ENCODE measurements around the gene ELOVL5. TPM values are rescaled to one million over a fixed set of nuclear protein-coding genes. Genes with fewer than 3 reads are reported as not detected.

ELOVL5 gene
- total and polyA plus RNA-seq, 4 donors: 22.1 to 77.8 (median 57.8) TPM

GRCh38 chr6:53328375-53328774 is 20.4 kb downstream of the ELOVL5 start:
- Histone ChIP-seq H3K27ac (ENCODE audit: low read depth in 1 of 2, low read length in 2 of 2) (no peak overlapping the region), H3K9me3 (ENCODE audit: control insufficient read depth in 4 of 4, low read length in 3 of 4) (no peaks in the 10 kb centered on the region), H3K4me3 (ENCODE audit: low read depth in 1 of 3, low read length in 3 of 3) (no peak overlapping the region), H3K36me3 (ENCODE audit: control insufficient read depth in 4 of 4, insufficient read depth in 3 of 4, low read depth in 1 of 4, low read length in 3 of 4) (peaks cover 0 to 3% (median 0%) of the 10 kb centered on the region in 4 donors), H3K27me3 (ENCODE audit: control insufficient read depth in 4 of 4, insufficient read depth in 4 of 4, low read length in 3 of 4) (no peaks in the 10 kb centered on the region), H3K9ac (ENCODE audit: low read depth in 1 of 2, low read length in 2 of 2) (no peak overlapping the region), H3K4me1 (ENCODE audit: control insufficient read depth in 4 of 4, insufficient read depth in 4 of 4, low read length in 3 of 4) (peaks cover 0 to 8% (median 4%) of the 10 kb centered on the region in 4 donors)
- no peak for TF ChIP-seq CTCF (IDR thresholded peaks at IDR 0.05; ENCODE audit: low read depth, low read length, missing input control)
- peak; percentile 21 for TF ChIP-seq YY1 (IDR thresholded peaks at IDR 0.05)
- DNase-seq (ENCODE audit: low spot score): no peak

GRCh38 chr6:53327017-53327395 is 21.7 kb downstream of the ELOVL5 start:
- DNase-seq (ENCODE audit: low spot score): no peak
- no peak overlapping the region for H3K4me3 ChIP-seq (ENCODE audit: low read depth in 1 of 3, low read length in 3 of 3)
- H3K27me3 ChIP-seq (ENCODE audit: control insufficient read depth in 4 of 4, insufficient read depth in 4 of 4, low read length in 3 of 4): no peaks in the 10 kb centered on the region
- peaks cover 4 to 14% (median 10%) of the 10 kb centered on the region in 4 donors for H3K4me1 ChIP-seq (ENCODE audit: control insufficient read depth in 4 of 4, insufficient read depth in 4 of 4, low read length in 3 of 4)
- no peak overlapping the region for H3K9ac ChIP-seq (ENCODE audit: low read depth in 1 of 2, low read length in 2 of 2)
- TF ChIP-seq YY1 (IDR thresholded peaks at IDR 0.05) (no peak), REST (IDR thresholded peaks at IDR 0.05) (no peak), RXRA (IDR thresholded peaks at IDR 0.05) (no peak), ATF3 (IDR thresholded peaks at IDR 0.05) (no peak), JUND (IDR thresholded peaks at IDR 0.05) (no peak), SP1 (IDR thresholded peaks at IDR 0.05) (no peak), CTCF (IDR thresholded peaks at IDR 0.05; ENCODE audit: low read depth, low read length, missing input control) (no peak), HNF4A (conservative IDR thresholded peaks at IDR 0.05) (no peak), MAX (IDR thresholded peaks at IDR 0.05) (no peak), NR2F2 (IDR thresholded peaks at IDR 0.05) (no peak), FOXA1 (IDR thresholded peaks at IDR 0.05) (no peak), EGR1 (IDR thresholded peaks at IDR 0.05; ENCODE audit: low read depth in 2 of 2) (no peak), TAF1 (conservative IDR thresholded peaks at IDR 0.05) (no peak), GABPA (IDR thresholded peaks at IDR 0.05 in 1 of 2, conservative IDR thresholded peaks at IDR 0.05 in 1 of 2) (no peak), FOXA2 (IDR thresholded peaks at IDR 0.05) (no peak), RAD21 (IDR thresholded peaks at IDR 0.05) (no peak), HNF4G (IDR thresholded peaks at IDR 0.05) (no peak), ZBTB33 (IDR thresholded peaks at IDR 0.05) (no peak)
- no peaks in the 10 kb centered on the region for H3K9me3 ChIP-seq (ENCODE audit: control insufficient read depth in 4 of 4, low read length in 3 of 4)
- H3K36me3 ChIP-seq (ENCODE audit: control insufficient read depth in 4 of 4, insufficient read depth in 3 of 4, low read depth in 1 of 4, low read length in 3 of 4): peaks cover 0 to 3% (median 0%) of the 10 kb centered on the region in 4 donors
- H3K27ac ChIP-seq (ENCODE audit: low read depth in 1 of 2, low read length in 2 of 2): no peak overlapping the region
